H1 (cell line): Measurements from ENCODE around the gene TBC1D17. TPM values are rescaled to one million over a fixed set of nuclear protein-coding genes. Genes with fewer than 3 reads are reported as not detected.

ENCODE experiments used
- YY1 ChIP-seq: IDR thresholded peaks from 2 replicates; pipeline ENCODE4 v1.6.1; 2011; ENCODE audit warnings: low read depth, mild to moderate bottlenecking, low read length
- polyA plus RNA-seq, 7 experiments: library from polyadenylated mRNA; depleted of rRNA in 3 of 7; stranded (reverse) in 5 of 7; unstranded in 2 of 7; fragments of >200 nt in 5 of 7; fragments of 200-250 nt in 2 of 7; gene quantifications; 1 replicate in 5 of 7; 2 replicates in 1 of 7; 4 replicates in 1 of 7; pipeline versions ENCODE4 v1.2.1 to v1.2.3, GENCODE V29; 2011 to 2013; ENCODE audit warnings: missing spikeins in 2 of 7, mixed read lengths in 2 of 7
- total RNA-seq: library from RNA; stranded (reverse); fragmentation: NEBNext Ultra II Directional; extraction: Animal tissue kit (Norgen Biotek cat#: 25700); gene quantifications from 2 replicates; pipeline ENCODE4 v1.2.1, GENCODE V29; 2021

The TBC1D17 gene
- total and polyA plus RNA-seq, 2 of the 8 experiments (the other 6 are each of a cell fraction or from before 2014, with no cell fraction given), result 30.3 to 44.9 TPM

GRCh38 chr19:49930483-49931011 lies 53.0 kb downstream of the TBC1D17 start (continued):
- no peak for TF ChIP-seq YY1
